ENCODE results near the gene LDB3.

DNA sequence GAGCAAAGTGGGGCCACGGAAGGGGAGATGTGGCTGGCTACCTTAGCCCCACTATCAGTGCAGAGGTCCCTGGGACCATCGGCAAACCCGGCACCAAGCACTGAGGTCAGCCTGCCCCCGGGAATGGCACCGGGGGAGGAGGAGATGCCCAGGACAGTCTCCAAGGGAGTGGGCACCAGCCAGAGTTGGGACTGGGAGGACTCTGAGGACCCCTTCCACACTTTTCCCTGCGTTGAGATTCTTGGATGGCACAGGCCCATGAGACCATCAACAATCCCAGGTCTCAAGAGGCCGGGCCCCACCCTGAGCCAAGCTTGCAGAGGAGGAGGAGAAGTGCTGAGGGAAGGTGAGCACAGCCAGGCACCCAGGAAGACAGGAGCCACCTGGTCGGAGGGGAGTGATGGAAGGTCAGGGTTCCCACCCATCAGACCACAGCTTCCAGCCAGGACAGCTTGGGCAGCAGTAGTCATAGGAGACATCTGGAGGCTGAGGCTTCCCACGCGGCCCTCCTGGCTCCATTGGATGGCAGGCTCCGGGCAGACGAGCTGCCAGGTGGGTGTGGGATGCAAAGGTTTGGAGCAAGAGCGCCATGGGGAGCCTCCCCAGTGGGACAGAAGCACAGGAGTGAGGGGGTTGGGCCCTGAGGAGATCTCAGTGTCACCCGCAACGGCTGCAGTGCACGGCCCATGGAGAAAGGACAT, 16.5 kb upstream of the LDB3 start:
- TF ChIP-seq, protein P1, sequence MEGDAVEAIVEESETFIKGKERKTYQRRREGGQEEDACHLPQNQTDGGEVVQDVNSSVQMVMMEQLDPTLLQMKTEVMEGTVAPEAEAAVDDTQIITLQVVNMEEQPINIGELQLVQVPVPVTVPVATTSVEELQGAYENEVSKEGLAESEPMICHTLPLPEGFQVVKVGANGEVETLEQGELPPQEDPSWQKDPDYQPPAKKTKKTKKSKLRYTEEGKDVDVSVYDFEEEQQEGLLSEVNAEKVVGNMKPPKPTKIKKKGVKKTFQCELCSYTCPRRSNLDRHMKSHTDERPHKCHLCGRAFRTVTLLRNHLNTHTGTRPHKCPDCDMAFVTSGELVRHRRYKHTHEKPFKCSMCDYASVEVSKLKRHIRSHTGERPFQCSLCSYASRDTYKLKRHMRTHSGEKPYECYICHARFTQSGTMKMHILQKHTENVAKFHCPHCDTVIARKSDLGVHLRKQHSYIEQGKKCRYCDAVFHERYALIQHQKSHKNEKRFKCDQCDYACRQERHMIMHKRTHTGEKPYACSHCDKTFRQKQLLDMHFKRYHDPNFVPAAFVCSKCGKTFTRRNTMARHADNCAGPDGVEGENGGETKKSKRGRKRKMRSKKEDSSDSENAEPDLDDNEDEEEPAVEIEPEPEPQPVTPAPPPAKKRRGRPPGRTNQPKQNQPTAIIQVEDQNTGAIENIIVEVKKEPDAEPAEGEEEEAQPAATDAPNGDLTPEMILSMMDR (IDR thresholded peaks at IDR 0.05), result no peak
- TF ChIP-seq POLR2A (IDR thresholded peaks at IDR 0.05), result no peak

Data from heart left ventricle (tissue), 13 donors.